Anterior cingulate cortex (tissue), 58 donors: ENCODE measurements around the gene APEX2.
"Not testable (repeated sequence)": the region's sequence is repeated elsewhere in the genome, so short reads cannot be mapped to it uniquely, and the experiment has no call there.

Experiments used
- DNase-seq, 58 donors: peaks; one replicate each; lab custom pipeline; 2025; lab: John Stamatoyannopoulos, UW

The APEX2 gene

DNA sequence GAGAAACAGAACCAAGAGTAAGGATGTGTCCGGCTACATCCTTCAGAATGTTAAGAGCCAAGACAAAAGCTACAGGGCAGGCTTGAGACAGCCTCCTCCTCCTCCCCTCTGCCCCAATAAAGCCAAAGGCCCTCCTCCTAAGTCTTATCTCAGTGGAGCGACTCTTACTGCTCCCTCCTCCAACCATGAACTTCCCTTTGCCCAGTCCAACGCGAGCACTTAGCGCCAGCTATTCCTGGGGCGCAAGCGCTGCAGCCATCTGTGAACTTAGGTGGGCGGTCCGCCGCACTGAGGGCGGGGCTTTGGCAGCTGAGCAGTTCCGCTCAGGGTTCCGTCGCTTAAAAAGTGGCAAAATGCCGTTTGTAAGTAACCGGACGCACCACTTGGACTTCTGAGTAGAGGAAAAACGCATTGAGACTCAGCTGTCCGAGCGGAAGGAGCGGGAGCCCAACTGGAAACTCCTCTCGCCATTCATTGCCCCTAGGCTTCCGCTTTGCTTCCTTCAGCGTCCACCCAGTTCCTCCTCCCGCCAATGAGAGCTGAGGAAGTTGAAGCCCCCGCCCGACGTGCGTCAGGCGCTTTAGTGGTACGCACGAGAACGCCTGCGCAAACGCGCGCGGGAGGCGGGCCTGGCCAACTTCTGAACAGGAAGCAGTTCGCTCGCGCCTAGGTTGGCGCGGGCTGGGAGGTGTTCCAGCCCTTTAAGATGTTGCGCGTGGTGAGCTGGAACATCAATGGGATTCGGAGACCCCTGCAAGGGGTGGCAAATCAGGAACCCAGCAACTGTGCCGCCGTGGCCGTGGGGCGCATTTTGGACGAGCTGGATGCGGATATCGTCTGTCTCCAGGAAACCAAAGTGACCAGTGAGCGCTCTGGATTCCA lies at the start of gene APEX2:
APEX2 (plus strand) TSS at position 647 of the 882 bp plus-strand sequence; CDS start at position 707, 60 bp downstream.
- peak; percentile 20 to 92 (median 82) for DNase-seq

DNA sequence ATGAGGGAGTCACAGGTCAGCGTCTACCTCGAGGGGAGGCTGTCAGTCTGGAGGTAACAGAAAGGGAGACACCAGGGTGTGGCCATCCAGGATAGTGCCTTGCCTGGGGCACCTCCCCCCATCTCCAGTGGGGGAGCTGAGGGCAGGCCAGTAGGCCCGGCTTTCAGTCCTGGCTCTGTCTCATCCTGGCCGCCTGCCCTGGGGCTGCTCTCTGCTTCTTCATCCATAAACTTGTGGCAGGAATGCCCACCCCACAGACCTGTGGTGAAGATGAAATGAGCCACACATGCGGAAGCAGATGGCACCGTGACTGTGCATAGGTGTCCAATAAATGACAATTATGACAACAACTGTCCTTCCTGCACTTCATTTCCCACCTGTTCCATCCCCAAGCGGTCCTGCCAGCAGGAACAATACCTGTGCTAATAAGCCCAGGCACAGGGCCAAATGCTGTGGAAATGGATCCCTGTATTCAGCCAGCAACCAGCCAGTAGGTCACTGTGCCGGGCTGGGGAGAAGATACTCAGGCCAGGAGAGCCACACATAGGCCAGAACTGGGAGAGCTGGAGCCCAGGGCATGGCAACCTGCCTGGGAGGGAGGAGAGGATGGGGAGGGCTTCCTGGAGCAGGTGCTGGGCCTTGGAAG lies 49.3 kb upstream of the APEX2 start:
- no peak for DNase-seq

GRCh38 chrX:54961750-54962149 lies 38.4 kb upstream of the APEX2 start:
- DNase-seq: no peak

GRCh38 chrX:54964766-54965497 lies 35.2 kb upstream of the APEX2 start:
- DNase-seq: no peak

DNA sequence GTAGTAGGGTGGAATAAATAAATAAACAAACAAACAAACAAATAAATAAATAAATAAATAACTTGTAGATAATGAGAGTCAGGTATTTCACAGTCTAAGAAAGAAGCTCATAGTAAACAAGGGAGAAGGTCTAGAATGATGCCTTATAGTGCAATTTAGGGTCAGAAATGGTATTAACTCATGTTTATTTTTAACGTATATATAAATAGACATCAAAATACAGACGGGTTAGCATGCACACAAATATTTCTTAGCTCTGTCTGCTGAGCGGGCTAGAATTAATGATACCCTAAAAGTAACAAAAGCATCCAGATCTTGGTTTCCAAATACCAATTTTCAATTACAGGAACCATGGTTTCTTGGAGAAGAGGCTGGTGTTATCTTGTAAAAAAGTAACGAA lies 22.8 kb upstream of the APEX2 start:
- DNase-seq: no peak

- no peak for DNase-seq
These were observed 21.7 kb upstream of the APEX2 start for GRCh38 chrX:54978448-54978847.

DNA sequence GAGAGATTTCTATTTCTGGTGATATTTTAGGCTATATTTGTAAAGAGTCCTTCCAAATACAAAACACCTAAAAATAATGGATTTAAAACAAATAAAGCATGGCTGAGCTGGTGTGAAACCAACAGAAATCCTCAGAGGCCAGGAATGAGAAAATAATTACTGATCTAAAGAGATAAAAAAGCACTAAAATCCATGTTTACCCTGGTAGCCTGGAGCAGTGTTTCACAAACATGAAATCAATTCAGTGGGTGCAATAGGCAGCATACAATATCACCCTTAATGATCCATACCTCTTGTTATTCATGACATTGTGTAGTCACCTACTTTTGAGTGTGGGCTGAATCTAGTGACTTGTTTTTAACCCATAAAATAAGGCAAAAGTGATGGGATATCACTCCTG lies 20.7 kb upstream of the APEX2 start:
- DNase-seq: no peak

DNA sequence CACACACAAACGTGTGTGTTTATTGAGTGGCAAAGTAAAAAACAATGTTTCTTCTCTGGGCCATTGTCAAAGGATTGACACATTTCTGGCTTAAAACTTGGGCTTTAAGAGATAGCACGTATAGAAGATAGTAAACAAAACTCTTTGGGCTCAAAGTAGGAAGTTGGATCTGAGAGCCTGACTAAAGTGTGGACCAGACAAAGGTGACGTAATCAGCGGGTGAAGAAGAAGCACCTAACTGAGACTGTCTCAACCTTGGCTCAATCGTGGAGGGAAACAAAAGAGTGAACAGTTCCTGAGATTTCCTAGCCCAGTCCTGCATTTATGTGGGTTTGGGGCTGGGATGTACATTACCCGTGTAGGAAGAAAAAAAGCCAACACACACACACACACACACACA lies 19.8 kb upstream of the APEX2 start:
- no peak for DNase-seq

DNA sequence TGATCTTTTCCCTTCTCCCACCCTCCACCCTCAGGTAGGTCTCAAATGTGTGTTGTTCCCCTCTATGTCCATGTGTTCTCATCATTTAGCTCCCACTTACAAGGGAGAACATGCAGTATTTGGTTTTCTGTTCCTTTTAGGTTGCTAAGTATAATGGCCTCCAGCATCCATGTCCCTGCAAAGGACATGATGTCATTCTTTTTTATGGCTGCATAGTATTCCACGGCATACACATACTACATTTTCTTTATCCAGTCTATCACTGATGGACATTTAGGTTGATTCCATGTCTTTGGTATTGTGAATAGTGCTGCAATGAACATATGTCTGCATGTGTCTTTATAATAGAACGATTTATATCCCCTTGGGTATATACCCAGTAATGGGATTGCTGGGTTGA lies 16.9 kb upstream of the APEX2 start:
- not testable (repeated sequence) for DNase-seq

- DNase-seq: no peak
These were observed 8.5 kb upstream of the APEX2 start for GRCh38 chrX:54991706-54992105.

- DNase-seq: no peak
These were observed 7.1 kb upstream of the APEX2 start for GRCh38 chrX:54992911-54993622.

DNA sequence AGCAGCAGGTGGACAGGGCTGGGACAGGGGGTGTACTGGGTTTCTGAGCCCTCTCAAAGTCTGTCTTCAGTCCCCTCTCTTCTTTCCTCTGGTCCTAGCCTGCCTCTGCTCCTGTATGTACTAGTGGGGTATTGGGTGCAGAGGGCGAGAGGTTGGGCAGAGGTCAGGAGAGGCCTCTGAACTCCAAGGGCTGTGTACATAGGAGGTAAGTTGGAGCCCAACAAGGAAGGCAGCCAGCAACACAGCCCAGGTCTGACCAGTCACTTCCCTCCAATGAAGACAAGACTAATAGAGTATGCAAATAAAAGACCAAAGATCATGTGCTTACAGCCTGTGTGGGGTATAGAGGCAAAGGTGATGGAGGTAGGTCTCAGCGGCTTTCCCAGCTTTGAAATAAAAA lies 6.1 kb upstream of the APEX2 start, which contains the start of gene PFKFB1:
PFKFB1 (minus strand) TSS at position 90 of the 400 bp plus-strand sequence. CDS start 181 bp downstream, outside the sequence.
- DNase-seq: no peak

DNA sequence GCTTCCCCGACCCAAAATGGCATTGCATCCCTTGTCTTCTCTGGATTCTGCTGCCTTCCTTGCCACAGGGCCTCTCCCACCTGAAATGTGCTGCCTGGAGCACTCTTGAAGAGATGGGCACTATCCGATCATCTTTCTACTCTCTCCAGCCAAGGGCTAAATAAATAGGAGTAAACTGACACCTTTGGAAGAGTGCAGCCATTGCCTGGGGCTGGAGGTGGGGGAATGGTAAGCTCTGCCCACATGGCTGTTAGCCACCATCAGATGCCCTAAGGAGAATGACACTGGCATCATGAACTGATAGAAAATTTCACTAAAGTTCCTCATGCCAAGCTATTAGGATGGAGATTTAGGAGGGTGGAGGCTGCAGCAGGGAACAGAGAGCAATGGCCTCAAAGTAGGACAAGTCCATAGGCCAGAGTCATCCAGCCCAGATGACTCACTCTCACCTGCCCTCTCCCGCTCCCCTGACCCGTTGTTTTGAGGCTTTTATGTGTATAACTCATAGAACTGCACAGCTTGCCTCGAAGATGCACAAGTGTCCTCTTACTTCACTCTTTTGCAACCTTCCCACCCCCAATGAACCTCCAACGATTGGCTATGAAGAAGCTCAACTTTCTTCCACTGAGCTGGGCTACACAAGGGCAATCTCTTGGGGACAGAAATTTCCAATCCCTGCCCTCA lies 5.4 kb upstream of the APEX2 start:
- DNase-seq: no peak

- DNase-seq: no peak
These were observed 4.5 kb upstream of the APEX2 start for GRCh38 chrX:54995621-54996020.

- no peak for DNase-seq
These were observed 4.1 kb downstream of the APEX2 start for GRCh38 chrX:55004231-55004630.

DNA sequence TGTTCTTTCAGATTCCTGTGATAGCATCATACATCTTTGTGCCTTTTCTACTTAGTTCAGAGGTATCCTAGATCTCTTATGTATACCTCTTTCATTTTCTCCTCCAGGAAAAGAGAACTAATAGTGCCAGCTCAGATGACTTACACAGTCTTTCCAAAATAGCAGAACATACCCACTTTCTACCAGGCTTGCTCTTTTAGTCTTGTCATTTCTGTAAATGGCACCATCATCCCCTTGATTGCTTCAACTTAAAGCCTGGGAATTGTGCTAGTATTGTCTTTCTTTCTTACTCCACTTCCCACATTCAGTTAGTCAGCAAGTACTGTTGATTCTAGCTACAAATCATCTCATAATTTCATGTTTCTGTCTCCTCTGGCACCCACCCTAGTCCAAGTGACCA lies 5.1 kb downstream of the APEX2 start:
- no peak for DNase-seq

GRCh38 chrX:55006827-55007621 lies 6.9 kb downstream of the APEX2 start:
- no peak for DNase-seq

DNA sequence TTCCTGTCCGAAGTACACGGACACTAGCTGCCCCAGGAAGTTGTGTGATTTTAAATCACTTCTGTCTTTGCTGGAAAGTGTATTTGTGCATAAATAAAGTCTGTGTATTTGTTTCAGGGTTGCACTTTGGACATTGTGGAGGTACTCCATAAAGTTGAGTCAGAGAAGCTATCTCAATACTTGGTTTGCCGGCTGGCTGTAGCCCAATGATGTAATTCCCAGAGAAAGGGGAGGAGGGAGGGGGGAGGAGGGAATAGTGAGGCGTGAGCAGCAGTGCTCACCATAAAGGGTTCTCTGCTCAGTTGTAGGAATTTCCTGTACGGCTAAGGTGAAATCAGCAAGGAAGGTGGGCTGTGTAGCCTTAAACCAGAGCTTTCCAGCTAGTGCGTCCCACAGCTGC lies 7.5 kb downstream of the APEX2 start:
- DNase-seq: no peak
